NCI-H146 (cell line): ENCODE measurements around the gene GALC.

Experiments used
- DNase-seq: peaks from one replicate; lab custom pipeline; 2025; lab: John Stamatoyannopoulos, UW

Gene GALC

DNA sequence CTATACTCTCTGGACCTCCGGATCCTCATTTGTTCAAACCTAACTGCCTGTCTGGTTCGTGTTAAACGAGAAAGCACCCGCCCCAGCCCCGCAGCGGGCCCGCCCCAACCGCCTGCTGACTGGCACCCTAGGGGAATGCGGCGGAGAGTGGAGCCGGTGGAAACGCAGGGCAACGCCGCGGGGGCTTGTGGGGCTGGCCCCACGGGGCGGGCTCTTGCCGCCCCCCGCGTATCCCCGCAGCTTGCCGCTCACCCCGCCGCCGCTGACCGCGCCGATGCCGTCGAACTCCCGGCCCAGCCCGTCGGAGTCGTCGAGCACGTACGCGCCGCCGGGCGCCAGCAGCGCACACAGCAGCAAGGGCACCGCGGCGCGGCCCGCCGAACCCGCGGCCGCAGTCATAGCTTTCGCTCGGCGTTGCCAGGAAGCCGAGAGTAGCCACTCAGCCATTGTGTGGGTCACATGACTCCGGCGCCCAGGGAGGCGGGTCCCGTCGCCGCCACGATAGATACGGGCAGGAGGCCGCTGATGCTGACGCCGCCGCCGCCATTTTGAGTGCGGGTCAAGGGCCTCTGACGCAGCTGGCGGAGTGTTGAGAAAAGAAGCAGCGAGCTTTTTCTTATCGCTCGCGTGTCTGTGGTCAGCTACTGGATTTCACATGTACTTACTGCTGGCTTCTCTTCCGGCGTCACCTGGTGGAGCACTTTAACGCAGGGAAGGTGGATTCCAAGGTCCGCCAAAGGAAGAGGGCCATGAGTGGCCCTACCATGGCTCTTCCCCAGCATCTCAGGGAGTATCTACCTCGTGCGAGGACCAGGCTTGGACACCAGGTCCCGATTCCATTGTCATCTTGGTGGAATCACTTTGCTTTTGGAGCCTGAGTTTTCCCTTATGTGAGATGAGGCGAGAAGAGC, at the start of gene GALC:
GALC (minus strand) TSS at position 465 of the 911 bp plus-strand sequence; CDS start at position 447, 18 bp downstream.
- DNase-seq: peak; percentile 90

DNA sequence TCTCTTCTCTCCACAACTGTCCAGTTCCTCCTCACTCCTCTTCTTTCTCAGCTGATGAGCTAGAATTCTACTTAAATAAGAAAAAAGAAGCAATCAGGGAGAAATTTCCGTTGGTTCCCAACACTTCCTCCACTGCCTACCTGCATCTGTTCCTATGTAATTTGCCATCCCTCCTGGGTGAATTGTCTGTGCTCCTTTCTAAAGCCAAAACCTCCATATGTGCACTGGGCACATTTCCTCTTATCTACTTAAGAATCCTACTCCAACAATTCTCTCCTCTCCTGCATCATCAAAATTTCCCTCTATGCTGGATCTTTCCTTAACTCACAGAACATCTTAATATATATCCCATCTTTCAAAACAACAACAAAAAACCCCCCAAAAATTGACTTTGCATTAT, 47.2 kb upstream of the GALC start:
- no peak for DNase-seq

DNA sequence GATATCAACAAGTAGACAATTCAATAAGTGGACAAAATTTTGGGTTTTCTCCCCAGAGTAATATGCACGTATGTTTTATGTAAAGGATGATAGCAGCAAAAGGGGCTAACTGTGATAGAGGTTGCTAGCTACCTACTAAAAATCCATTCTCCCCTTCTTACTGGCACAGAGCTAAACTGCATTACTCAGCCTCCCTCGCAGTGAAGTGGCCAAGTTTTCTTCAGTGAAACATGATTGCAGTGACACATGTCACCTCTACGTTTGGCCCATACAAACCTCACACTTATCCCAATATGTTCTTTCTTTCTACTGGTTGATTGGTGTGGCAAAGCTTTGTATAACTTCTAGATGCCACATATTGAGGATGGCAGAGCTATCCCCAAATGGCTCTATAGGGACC, 46.2 kb upstream of the GALC start:
- no peak for DNase-seq

DNA sequence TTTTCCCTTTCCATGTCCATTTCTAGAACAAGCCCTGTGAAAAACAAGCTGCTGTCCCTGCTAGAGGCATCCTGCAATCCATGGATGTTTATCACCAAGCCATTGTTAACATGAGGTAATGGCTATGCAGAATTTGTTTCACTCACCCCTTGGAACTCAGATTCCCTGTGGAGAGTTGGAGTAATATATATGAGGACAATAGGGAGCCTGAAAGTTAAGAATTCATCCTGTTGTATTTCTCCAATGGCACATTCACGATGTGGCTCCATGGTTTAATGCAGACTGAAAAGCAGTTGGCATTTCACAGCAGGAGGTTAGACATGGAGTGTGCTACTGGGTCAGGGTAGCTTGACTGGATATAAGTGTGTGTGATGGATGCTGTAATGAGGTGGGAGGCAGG, 44.3 kb upstream of the GALC start:
- no peak for DNase-seq

DNA sequence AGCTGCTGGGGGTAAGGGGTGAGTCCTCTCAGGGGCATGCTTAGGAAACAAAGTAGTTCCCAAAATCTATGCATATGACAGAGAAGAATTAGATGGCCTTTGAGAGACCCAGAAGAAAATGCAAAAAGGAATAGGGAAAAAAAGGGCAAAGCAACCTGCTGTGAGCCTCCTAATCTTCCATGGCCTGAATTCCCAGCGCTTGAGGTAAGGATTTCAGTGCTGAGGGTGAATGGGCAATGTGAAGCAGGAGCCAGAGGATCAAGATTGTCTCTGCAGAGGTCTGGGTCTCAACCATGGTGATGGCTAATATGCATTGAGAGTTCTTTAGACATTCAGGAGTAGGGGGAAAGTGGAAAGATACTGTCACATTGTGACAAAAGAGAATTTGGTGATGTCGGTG, 43.4 kb upstream of the GALC start:
- no peak for DNase-seq

DNA sequence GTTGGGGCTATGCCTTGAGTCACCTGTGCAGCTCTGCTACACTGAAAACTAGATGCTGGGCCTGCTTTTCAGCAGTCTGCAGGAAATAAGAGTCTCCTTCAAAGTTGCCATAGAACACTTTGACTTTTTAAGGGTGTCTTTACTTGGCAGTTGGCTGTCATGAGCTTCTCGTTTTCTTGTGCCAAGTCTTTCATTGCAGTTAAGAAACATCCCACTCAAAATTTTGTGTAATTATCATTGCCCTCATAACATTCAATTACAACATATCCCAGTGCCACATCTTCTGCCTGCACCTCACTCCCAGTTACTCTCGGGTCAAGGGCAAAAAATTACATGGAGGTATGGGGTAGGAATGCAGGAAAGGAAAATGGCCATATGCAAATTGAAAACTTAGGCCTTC, 41.1 kb upstream of the GALC start:
- DNase-seq: no peak

DNA sequence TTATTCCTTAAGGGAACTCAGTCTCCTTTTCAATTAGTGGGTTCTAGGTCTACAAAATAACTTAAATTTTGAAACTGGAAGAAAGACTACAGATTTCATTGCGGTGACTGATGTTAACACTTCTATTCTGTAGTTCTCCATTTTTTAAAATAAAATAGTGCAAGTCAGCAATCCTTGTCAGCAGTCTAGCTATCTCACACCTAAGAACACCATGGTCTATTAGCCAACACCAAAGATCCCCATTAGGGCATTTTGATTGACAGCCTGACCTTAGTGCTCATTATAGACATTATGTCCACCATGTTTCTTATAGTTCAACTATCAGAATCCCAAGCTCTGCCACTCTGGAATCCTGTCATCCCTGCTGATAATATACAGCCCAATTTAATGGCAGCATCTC, 39.4 kb upstream of the GALC start:
- no peak for DNase-seq

DNA sequence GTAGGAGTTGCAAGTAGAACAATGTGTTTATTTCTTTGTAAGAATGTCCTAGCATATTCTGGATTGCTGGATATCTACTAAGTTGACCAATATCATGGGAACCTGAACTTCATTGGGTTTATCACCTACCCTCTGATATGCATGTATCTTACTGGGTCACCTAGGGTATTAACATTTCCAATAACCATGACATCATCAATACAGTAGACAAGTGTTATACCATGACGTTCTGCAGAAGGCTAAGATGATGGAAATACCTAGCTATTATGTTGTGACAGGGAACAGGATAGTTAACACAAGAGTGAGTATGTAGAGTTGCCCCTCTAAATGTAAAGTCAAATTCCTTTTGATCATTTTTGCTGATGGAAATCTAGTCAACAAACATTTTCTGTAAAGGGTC, 37.9 kb upstream of the GALC start:
- DNase-seq: no peak

DNA sequence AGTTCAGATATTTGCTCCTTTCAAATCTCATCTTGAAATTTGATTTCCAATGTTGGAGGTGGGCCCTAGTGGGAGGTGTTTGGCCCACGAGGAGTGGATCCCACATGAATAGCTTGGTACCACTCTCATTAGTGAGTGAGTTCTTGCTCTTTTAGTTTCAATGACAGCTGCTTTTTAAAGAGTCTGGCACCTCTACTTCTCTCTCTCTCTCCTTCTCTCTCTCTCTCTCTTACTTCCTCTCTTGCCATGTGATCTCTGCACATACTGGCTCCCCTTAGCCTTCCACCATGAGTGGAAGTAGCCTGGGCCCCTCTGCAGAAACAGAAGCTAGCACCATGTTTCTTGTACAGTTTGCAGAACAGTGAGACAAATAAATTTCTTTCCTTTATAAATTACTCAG, 37.1 kb upstream of the GALC start:
- no peak for DNase-seq

DNA sequence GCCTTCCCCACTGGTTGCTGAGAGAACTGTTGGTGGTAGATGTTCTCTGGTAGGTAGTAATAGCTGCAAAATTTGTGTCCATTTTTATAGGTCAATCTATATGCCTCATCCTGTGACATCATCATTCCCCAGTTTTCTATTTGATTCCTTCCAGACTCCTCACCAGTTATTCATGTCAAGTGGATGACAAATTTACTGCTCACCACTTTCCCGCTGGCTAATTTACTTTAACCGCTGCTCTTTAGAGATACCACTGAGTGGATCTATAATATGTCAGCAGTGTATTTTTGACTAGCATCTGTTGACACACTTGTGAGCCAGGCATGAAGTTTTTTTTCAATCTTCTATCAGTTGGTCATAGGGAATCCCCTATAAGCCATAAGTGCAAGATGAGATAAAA, 36.5 kb upstream of the GALC start:
- DNase-seq: no peak

DNA sequence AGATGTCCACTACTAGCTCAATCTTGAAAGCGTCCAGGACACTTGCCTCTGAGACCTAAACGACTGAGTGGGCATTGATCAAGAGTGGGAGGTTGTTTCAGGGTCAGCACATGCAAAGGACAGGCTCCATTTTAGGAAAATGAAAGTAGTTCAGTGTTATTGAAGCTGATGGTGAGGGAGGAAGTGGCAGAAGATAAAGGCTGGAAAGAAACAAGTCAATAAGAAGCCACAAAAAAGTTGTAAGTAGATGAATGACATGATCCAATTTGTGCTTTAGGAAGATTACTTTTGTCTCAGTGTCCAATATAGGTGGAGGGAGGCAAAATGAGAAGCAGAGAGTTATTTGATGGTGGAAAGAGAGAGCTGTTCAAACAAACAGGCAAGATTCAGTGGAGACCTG, 33.9 kb upstream of the GALC start:
- no peak for DNase-seq

DNA sequence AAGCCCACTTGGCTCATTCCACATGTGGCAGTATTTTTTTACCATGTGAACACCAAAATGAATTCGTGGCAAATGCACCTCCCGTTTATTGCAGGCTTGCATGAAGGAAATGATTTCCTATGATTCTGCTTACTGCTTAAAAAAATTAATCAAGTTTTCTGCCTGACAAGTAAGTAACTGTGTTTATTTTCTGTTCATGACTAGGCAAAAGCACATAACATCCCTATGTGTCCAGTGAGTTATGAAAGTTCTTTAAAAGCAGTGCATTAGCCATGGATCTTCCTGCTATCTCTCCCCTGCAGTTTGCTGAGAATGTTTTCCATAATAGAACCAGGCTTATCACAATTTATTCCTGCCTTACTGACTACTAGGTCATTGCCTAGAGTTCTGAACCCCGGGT, 32.3 kb upstream of the GALC start:
- no peak for DNase-seq

DNA sequence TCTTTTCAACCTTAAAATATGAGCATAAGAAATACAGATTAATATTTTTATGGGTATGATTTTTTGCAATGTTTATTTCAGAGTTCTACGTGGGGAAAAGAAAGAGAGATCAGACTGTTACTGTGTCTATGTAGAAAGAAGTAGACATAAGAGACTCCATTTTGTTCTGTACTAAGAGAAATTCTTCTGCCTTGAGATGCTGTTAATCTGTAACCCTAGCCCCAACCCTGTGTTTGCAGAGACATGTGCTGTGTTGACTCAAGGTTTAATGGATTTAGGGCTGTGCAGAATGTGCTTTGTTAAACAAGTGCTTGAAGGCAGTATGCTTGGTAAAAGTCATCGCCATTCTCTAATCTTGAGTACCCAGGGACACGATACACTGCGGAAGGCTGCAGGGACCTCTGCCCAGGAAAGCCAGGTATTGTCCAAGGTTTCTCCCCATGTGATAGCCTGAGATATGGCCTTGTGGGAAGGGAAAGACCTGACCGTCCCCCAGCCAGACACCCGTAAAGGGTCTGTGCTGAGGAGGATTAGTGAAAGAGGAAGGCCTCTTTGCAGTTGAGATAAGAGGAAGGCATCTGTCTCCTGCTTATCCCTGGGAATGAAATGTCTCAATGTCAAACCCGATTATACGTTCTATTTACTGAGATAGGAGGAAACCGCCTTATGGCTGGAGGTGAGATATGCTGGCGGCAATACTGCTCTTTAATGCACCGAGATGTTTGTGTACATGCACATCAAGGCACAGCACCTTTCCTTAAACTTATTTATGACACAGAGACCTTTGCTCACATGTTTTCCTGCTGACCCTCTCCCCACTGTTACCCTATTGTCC, 31.5 kb upstream of the GALC start:
- DNase-seq: peak; percentile 5

DNA sequence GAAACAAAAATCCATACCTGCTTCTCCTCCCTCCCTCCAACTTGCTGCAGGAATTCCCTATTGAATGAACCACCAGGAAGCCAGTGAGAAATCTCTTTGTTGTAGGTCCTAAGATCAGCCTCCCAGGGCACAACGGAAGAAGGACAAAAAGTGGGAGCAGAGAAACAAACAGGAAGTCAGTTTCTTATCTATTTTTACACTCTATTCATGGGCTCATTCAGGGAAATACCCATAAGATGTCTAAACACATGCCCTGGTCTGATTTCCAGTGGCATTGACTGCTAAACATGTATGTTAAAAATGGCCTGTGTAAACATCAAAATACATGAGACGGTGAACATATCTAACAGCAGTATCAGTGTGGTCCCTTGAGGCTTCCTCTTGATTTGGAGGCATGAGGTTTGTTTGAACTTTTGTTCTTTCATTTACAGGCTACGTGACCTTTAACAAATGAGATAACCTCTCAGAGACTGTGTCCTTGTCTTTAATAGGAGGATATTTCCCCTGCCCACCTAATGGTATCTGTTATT, 30.7 kb upstream of the GALC start:
- peak; percentile 7 for DNase-seq

DNA sequence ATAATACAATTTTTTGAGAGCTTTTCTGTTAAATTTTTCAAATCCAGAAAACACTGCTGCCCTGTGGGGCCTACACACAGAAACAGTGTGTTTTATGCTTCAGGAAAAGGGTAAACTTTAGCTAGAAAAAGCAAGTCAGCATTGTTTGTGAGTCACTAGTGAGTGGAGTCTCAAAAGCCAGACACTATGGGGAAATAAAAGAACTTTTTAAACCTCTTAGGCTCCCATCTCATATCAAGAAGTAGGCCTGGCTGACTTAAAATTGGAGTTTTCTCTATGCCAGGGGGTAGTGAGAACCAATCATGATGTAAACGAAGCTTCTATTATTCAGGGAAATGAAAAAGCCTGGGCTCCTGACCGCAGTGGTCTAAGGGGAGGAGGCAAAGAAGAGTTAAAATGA, 24.6 kb upstream of the GALC start:
- DNase-seq: no peak

DNA sequence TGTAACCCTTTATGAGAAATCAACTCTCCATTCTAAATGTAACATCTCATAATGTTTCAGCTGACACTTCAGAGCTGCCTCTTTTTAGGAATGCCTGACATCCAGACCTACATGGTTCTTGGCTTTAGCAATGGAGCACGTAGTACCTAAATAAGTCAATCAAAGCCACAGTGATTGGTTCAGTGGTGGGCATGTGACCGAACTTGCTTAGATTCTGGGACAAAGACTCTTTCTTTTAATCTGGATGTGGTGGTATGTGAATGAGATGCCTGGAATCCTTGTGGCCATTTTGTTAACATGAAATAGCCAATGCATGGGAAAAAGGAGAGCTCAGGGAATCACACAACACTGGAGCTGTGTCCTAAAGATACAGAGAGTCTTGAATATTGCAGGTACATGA, 23.8 kb upstream of the GALC start:
- no peak for DNase-seq

DNA sequence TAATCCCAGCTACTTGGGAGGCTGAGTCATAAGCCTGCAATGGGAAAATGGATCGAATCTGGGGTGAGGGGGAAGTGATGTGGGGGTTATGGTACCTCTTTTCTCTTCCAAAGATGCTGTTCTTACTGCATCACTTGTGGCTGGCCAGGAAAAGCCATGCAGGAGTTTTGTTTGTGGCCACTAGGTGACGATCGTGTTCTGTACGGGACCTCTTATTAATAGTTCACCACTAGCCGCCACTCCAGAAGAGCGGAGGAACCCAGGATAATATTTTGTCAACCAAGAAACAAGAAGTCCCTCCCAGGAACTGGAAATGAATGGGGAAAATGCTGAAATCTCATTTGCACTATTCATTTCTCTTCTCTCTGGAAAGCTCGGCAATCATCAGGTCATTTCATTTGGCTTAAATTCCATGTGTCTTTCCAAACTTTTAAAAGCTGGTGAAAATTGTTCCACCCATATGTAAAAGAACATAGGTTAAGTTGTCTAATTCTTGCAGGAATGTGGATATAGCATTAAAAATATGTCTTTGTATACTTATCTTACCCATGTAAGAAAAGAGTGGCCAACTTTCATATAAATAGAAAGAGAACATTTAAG, 20.9 kb upstream of the GALC start:
- DNase-seq: peak; percentile 63

DNA sequence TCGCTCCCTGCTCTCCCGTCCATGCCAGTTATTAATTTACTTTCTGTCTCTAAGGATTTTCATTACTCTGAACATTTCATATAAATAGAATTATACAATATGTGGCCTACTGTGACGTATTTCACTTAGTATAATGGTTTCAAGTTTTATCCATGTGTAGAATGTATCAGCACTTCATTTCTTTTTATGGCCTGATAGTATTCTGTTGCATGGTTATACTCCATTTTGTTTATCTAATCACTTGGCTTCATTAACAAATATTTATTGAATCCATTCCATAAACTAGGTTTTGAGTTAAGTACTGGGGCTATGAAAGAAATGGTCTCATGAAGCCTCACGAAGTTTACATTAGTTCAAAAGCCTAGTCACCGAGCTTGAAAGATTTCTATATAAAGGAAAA, 19.5 kb upstream of the GALC start:
- DNase-seq: no peak

DNA sequence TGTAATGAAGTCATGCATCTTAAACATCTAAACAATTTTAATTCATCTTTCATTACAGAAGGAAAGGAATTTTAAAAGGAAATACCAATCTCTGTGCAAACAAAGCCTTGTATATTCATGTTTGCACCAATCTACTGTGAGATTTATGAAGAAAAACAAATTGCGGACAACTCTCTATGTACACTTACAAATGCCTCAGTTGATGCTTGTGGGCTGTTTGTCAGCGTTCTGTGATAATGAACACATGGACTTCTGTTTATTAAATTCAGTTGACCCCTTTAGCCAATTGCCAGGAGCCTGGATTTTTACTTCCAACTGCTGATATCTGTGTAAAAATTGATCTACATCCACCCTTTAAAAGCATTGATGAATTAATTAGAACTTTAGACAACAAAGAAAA, 17.3 kb upstream of the GALC start:
- no peak for DNase-seq

DNA sequence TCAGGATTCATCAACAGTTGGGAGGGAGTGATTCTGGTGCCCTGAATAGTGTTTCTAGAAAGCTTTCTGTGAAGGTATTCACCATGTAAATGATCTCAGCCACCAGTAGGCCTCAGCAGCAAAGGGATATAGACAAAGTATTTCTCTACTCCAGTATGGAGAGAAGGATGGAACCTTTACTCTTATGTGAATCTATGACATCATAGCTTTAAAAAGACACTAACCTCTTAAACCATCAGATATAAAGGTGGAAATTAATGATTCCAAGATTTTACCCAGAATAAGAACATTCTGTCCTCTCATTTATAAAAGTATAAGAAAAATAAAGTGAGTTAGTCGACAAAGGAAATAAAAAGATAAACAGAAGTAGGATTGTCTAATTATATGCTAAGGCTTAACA, 16.5 kb upstream of the GALC start:
- DNase-seq: no peak

DNA sequence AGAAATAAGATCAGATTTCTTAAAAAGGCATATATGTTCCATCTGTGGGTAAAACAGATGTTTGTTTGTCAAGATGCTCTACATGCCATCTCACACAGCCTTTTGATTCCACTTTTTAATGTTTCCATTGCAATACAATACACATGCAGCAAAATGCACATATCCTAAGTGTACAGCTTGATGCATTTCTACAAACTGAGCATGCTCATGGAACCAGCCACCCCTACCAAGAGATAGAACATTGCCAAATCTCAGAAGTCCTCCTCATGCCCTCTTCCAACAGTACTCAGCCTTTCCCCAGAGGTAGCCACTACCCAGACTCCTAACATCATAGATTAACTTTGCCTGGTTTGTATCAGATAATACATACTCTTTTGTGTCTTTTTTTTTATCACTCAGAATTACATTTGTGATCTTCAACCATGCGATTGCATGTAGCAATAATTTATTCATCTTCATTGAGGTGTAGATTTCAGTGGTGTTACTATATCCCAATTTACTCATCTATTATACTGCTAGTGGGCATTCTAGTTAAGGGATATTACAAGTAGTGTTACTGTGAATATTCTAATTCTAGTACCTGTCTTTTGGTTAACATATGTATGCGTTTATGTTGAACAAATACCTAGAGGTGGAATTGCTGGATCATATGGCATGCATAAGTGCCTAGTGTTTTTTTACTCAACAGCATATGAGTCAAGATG, 15.2 kb upstream of the GALC start:
- no peak for DNase-seq

DNA sequence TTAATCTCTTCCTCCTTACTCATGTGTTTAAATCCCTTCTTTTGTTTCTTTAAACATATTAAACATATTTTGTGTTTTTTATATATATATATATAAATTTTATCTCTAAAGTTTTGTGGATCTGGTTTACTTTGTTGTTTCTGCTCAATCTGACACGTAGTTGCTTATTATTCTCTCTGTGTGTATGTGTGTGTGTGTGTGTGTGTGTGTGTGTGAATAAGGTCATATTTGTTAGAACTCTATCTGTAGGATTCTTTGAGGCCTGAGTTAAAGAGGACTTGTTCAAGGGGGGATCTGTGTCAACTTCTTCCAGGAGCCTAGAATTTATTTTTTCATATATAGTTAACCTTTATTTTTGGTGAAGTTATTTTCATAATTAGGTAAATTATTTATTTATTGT, 14.6 kb upstream of the GALC start:
- DNase-seq: no peak
